ENCODE data around the gene RFESD.
A peak's percentile ranks its signal among the peaks of the same experiment; 100 is the strongest.
"Not testable (repeated sequence)": the region's sequence is repeated elsewhere in the genome, so short reads cannot be mapped to it uniquely, and the experiment has no call there.

The RFESD gene

DNA sequence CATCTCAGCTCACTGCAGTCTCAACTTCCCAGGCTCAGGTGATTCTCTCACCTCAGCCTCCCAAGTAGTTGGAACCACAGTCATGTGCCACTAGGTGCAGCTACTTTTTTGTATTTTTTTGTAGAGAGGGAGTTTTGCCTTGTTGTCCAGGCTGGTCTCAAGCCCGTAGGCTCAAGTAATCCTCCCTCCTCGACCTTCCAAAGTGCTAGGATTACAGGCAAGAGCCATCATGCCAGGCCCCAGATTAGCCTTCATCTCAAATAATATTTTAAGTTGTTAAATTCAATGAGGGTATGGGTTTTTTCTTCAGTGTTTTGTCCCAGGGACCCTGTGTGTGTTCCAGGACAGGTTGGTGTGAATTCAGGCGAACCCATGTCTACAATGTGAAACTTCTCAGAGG is 12.5 kb upstream of the RFESD start:
- H3K23ac ChIP-seq (ENCODE audit: low read length) = no peak overlapping the region
- H2BK5ac ChIP-seq (ENCODE audit: low read length) = no peak overlapping the region

DNA sequence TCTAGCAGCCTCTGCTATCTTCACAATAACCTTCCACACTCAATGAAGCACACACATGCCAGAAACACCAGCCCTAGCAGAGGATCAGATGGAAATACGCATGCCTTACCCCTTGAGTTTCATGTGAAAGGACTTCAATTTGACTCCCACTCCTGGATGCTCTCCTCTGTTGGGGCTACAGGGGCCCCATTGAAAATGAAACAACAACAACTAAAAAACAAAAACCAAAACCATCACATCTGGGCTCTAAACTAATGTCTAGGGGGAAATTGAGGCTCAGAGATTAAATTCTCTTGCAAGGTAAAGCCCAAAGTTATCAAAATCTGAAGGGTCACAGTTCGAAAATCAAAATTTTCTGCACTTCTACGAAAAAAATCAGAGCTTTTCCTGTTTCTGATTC is 7.9 kb upstream of the RFESD start:
- H2BK15ac ChIP-seq (replicated peaks; ENCODE audit: low read depth) = no peak overlapping the region
- no peaks in the 10 kb centered on the region for H3K36me3 ChIP-seq (ENCODE audit: control insufficient read depth, insufficient read depth, low read length)
- H4K8ac ChIP-seq (ENCODE audit: low read depth, low read length) = no peak overlapping the region
- no CpG with 5 or more reads among the region's 3 CpGs for WGBS (ENCODE audit: extremely low coverage, insufficient coverage, low lambda C conversion rate)
- DNase-seq = no peak
- H3K4me2 ChIP-seq (ENCODE audit: low read length) = no peak overlapping the region
- H2AK5ac ChIP-seq (ENCODE audit: low read length) = no peak overlapping the region
- H3K4ac ChIP-seq (ENCODE audit: low read depth, low read length) = no peak overlapping the region
- H3K4me3 ChIP-seq (ENCODE audit: low read length) = no peak overlapping the region
- H3K27ac ChIP-seq (ENCODE audit: low read depth, low read length) = no peak overlapping the region
- no peak overlapping the region for H3K56ac ChIP-seq (ENCODE audit: low read length)
- no peaks in the 10 kb centered on the region for H3K27me3 ChIP-seq (ENCODE audit: insufficient read depth, low read length, poor library complexity)
- H3K9ac ChIP-seq (ENCODE audit: low read length) = no peak overlapping the region
- H2BK120ac ChIP-seq (ENCODE audit: low read depth, low read length) = no peak overlapping the region
- no peaks in the 10 kb centered on the region for H3K4me1 ChIP-seq (ENCODE audit: control insufficient read depth, low read depth, low read length)
- H3K79me2 ChIP-seq (ENCODE audit: control insufficient read depth, insufficient read depth, low read length) = no peaks in the 10 kb centered on the region
- H4K5ac ChIP-seq (ENCODE audit: low read length) = no peak overlapping the region
- no peak overlapping the region for H3K18ac ChIP-seq (ENCODE audit: low read length)
- H3K23ac ChIP-seq (ENCODE audit: low read length) = no peak overlapping the region
- no peaks in the 10 kb centered on the region for H3K79me1 ChIP-seq (ENCODE audit: low read length)
- no peak overlapping the region for H2BK5ac ChIP-seq (ENCODE audit: low read length)

More for the DNA sequence above, 12.5 kb upstream of the RFESD start:
- H3K18ac ChIP-seq (ENCODE audit: low read length) = no peak overlapping the region
- no CpG with 5 or more reads among the region's 3 CpGs for WGBS (ENCODE audit: extremely low coverage, insufficient coverage, low lambda C conversion rate)
- no peak overlapping the region for H3K56ac ChIP-seq (ENCODE audit: low read length)
- no peaks in the 10 kb centered on the region for H3K79me1 ChIP-seq (ENCODE audit: low read length)
- H4K8ac ChIP-seq (ENCODE audit: low read depth, low read length) = no peak overlapping the region
- no peak overlapping the region for H3K4me3 ChIP-seq (ENCODE audit: low read length)
- no peak overlapping the region for H4K5ac ChIP-seq (ENCODE audit: low read length)
- H3K4me2 ChIP-seq (ENCODE audit: low read length) = no peak overlapping the region
- no peaks in the 10 kb centered on the region for H3K27me3 ChIP-seq (ENCODE audit: insufficient read depth, low read length, poor library complexity)
- H3K27ac ChIP-seq (ENCODE audit: low read depth, low read length) = no peak overlapping the region
- H3K36me3 ChIP-seq (ENCODE audit: control insufficient read depth, insufficient read depth, low read length) = no peaks in the 10 kb centered on the region
- no peak overlapping the region for H3K4ac ChIP-seq (ENCODE audit: low read depth, low read length)
- no peaks in the 10 kb centered on the region for H3K4me1 ChIP-seq (ENCODE audit: control insufficient read depth, low read depth, low read length)
- no peak for DNase-seq
- no peak overlapping the region for H2AK5ac ChIP-seq (ENCODE audit: low read length)
- H2BK120ac ChIP-seq (ENCODE audit: low read depth, low read length) = no peak overlapping the region
- no peak overlapping the region for H3K9ac ChIP-seq (ENCODE audit: low read length)
- no peak overlapping the region for H2BK15ac ChIP-seq (replicated peaks; ENCODE audit: low read depth)
- no peaks in the 10 kb centered on the region for H3K79me2 ChIP-seq (ENCODE audit: control insufficient read depth, insufficient read depth, low read length)

DNA sequence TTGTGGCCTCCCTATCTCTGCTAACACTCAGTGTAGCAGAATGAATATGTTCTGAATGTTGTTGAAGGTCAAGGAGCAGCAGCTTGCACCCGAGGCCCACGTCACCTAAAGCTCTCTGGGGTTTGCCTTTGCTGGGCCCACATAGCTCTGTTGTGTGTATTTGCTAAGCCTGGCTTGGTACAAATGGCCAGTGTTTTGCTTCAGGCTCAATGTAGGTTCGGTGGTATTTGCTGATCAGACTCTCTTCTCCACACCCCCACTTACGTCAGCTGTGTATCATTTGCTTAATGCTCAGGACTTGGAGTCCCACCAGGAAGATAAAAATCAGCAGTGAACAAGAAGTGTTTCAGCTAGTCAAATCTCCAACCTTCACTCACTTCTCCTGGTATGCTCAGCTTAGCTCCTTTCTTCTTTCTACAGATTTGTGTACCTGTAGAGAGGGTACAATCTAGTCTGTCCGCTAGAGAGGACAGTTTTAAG is 4.8 kb upstream of the RFESD start:
- H2BK15ac ChIP-seq (replicated peaks; ENCODE audit: low read depth) = no peak overlapping the region
- no peak overlapping the region for H2BK5ac ChIP-seq (ENCODE audit: low read length)
- H3K4ac ChIP-seq (ENCODE audit: low read depth, low read length) = no peak overlapping the region
- DNase-seq = no peak
- H3K4me1 ChIP-seq (ENCODE audit: control insufficient read depth, low read depth, low read length) = no peaks in the 10 kb centered on the region
- no peak overlapping the region for H2BK120ac ChIP-seq (ENCODE audit: low read depth, low read length)
- H3K4me2 ChIP-seq (ENCODE audit: low read length) = no peak overlapping the region
- no peaks in the 10 kb centered on the region for H3K79me2 ChIP-seq (ENCODE audit: control insufficient read depth, insufficient read depth, low read length)
- no peak overlapping the region for H3K23ac ChIP-seq (ENCODE audit: low read length)
- no peaks in the 10 kb centered on the region for H3K79me1 ChIP-seq (ENCODE audit: low read length)
- no peak overlapping the region for H3K56ac ChIP-seq (ENCODE audit: low read length)
- no CpG with 5 or more reads among the region's 5 CpGs for WGBS (ENCODE audit: extremely low coverage, insufficient coverage, low lambda C conversion rate)
- H3K4me3 ChIP-seq (ENCODE audit: low read length) = no peak overlapping the region
- no peak overlapping the region for H3K9ac ChIP-seq (ENCODE audit: low read length)
- H2AK5ac ChIP-seq (ENCODE audit: low read length) = no peak overlapping the region
- no peak overlapping the region for H4K8ac ChIP-seq (ENCODE audit: low read depth, low read length)
- H3K36me3 ChIP-seq (ENCODE audit: control insufficient read depth, insufficient read depth, low read length) = no peaks in the 10 kb centered on the region
- no peak overlapping the region for H3K27ac ChIP-seq (ENCODE audit: low read depth, low read length)
- H3K27me3 ChIP-seq (ENCODE audit: insufficient read depth, low read length, poor library complexity) = no peaks in the 10 kb centered on the region
- H4K5ac ChIP-seq (ENCODE audit: low read length) = no peak overlapping the region
- H3K18ac ChIP-seq (ENCODE audit: low read length) = no peak overlapping the region

DNA sequence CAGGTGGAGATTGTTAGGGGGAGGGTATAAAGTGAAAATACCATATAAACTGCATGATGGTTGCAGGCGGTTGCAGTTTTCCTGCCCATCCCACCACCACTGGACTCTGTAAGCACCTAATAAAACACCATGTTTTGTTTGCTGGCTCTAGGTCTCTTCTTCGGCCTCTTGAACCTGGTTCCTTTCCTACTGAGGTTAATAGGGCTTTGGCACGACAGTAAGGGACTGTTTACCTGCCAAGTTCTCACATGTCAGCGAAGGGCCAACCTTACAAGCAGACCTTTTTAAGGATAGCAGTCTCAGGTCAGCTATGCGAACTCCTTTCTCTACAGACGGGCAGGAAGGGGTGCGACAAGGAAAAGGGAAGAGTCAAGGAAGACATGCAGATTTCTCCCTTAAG is 3.4 kb upstream of the RFESD start:
- Histone ChIP-seq H3K4me1 (ENCODE audit: control insufficient read depth, low read depth, low read length) (no peaks in the 10 kb centered on the region), H3K27ac (ENCODE audit: low read depth, low read length) (no peak overlapping the region), H3K36me3 (ENCODE audit: control insufficient read depth, insufficient read depth, low read length) (no peaks in the 10 kb centered on the region), H3K27me3 (ENCODE audit: insufficient read depth, low read length, poor library complexity) (no peaks in the 10 kb centered on the region), H3K4me2 (ENCODE audit: low read length) (no peak overlapping the region), H3K79me2 (ENCODE audit: control insufficient read depth, insufficient read depth, low read length) (no peaks in the 10 kb centered on the region), H3K18ac (ENCODE audit: low read length) (no peak overlapping the region), H2BK15ac (replicated peaks; ENCODE audit: low read depth) (no peak overlapping the region), H3K9ac (ENCODE audit: low read length) (no peak overlapping the region), H3K23ac (ENCODE audit: low read length) (no peak overlapping the region), H2BK5ac (ENCODE audit: low read length) (no peak overlapping the region), H3K4ac (ENCODE audit: low read depth, low read length) (no peak overlapping the region), H4K8ac (ENCODE audit: low read depth, low read length) (no peak overlapping the region), H4K5ac (ENCODE audit: low read length) (no peak overlapping the region), H3K79me1 (ENCODE audit: low read length) (no peaks in the 10 kb centered on the region), H3K4me3 (ENCODE audit: low read length) (no peak overlapping the region), H2AK5ac (ENCODE audit: low read length) (no peak overlapping the region), H2BK120ac (ENCODE audit: low read depth, low read length) (no peak overlapping the region), H3K56ac (ENCODE audit: low read length) (no peak overlapping the region)
- no CpG with 5 or more reads among the region's 7 CpGs for WGBS (ENCODE audit: extremely low coverage, insufficient coverage, low lambda C conversion rate)
- DNase-seq = no peak

DNA sequence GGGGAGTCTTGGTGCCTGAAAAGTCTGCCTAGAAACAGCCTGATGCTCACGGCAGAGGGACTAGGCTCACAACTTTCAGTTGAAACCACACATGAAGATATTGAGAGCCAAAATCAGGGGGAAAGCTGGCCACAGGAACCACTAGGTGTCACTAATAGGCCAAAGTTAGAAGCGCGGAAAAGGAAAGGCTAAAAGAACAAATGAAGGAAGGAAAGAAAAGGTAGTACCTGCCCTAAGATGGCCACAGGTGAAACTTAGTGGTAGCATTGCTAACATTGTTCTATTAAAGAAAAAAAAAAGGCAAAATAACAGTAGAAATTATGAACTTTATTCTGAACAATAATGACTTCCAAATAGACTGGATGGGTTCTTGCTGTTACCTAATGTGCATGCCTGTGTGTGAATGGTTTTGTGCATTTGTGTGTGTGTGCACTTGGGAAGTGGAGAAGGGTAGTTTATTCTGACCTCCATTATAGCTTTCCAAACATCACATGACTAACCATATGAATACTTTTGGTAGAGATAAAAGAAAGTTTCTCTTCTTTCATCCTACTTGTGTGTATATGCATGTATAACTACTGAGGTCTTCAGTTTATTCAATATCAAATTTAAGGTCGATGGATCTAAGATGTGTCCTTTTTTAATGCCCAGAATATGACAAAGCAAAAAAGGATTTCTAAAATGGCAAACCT is 2.1 kb upstream of the RFESD start:
- H3K4me2 ChIP-seq (ENCODE audit: low read length) = no peak overlapping the region
- no peaks in the 10 kb centered on the region for H3K79me2 ChIP-seq (ENCODE audit: control insufficient read depth, insufficient read depth, low read length)
- no peak overlapping the region for H3K9ac ChIP-seq (ENCODE audit: low read length)
- no peak overlapping the region for H3K4ac ChIP-seq (ENCODE audit: low read depth, low read length)
- no peak overlapping the region for H2BK5ac ChIP-seq (ENCODE audit: low read length)
- no peak overlapping the region for H2AK5ac ChIP-seq (ENCODE audit: low read length)
- no peaks in the 10 kb centered on the region for H3K4me1 ChIP-seq (ENCODE audit: control insufficient read depth, low read depth, low read length)
- no peak overlapping the region for H3K4me3 ChIP-seq (ENCODE audit: low read length)
- no peak overlapping the region for H2BK15ac ChIP-seq (replicated peaks; ENCODE audit: low read depth)
- no peaks in the 10 kb centered on the region for H3K79me1 ChIP-seq (ENCODE audit: low read length)
- H2BK120ac ChIP-seq (ENCODE audit: low read depth, low read length) = no peak overlapping the region
- H4K5ac ChIP-seq (ENCODE audit: low read length) = no peak overlapping the region
- peak; percentile 84 for DNase-seq
- no peak overlapping the region for H4K8ac ChIP-seq (ENCODE audit: low read depth, low read length)
- no peaks in the 10 kb centered on the region for H3K36me3 ChIP-seq (ENCODE audit: control insufficient read depth, insufficient read depth, low read length)
- H3K18ac ChIP-seq (ENCODE audit: low read length) = no peak overlapping the region
- H3K27me3 ChIP-seq (ENCODE audit: insufficient read depth, low read length, poor library complexity) = no peaks in the 10 kb centered on the region
- H3K56ac ChIP-seq (ENCODE audit: low read length) = peak overlapping the region; percentile 36
- no peak overlapping the region for H3K23ac ChIP-seq (ENCODE audit: low read length)
- H3K27ac ChIP-seq (ENCODE audit: low read depth, low read length) = no peak overlapping the region
- no CpG with 5 or more reads among the region's 4 CpGs for WGBS (ENCODE audit: extremely low coverage, insufficient coverage, low lambda C conversion rate)

DNA sequence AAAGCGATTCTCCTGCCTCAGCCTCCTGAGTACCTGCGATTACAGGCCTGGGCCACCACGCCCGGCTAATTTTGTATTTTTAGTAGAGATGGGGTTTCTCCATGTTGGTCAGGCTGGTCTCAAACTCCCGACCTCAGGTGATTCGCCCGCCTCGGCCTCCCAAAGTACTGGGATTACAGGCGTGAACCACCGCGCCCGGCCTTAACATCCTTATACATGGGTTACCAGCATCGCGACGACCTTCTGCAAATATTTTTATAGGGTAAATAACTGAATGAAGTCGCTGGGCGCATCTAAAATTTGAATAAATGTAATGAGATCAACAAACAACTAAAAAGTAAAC is 380 bp upstream of the RFESD start:
- H3K9ac ChIP-seq (ENCODE audit: low read length); H3K4me3 ChIP-seq (ENCODE audit: low read length); H3K18ac ChIP-seq (ENCODE audit: low read length); H3K4me2 ChIP-seq (ENCODE audit: low read length); H2BK120ac ChIP-seq (ENCODE audit: low read depth, low read length); H3K4me1 ChIP-seq (ENCODE audit: control insufficient read depth, low read depth, low read length); H2BK5ac ChIP-seq (ENCODE audit: low read length); H4K8ac ChIP-seq (ENCODE audit: low read depth, low read length); H3K79me1 ChIP-seq (ENCODE audit: low read length); H3K23ac ChIP-seq (ENCODE audit: low read length); H4K5ac ChIP-seq (ENCODE audit: low read length); H3K27ac ChIP-seq (ENCODE audit: low read depth, low read length); H3K4ac ChIP-seq (ENCODE audit: low read depth, low read length); H3K36me3 ChIP-seq (ENCODE audit: control insufficient read depth, insufficient read depth, low read length); H3K27me3 ChIP-seq (ENCODE audit: insufficient read depth, low read length, poor library complexity); H3K79me2 ChIP-seq (ENCODE audit: control insufficient read depth, insufficient read depth, low read length); H2AK5ac ChIP-seq (ENCODE audit: low read length); H2BK15ac ChIP-seq (replicated peaks; ENCODE audit: low read depth); H3K56ac ChIP-seq (ENCODE audit: low read length); DNase-seq: not testable (repeated sequence)
- no CpG with 5 or more reads among the region's 17 CpGs for WGBS (ENCODE audit: extremely low coverage, insufficient coverage, low lambda C conversion rate)
